ENCODE data around the gene RBFOX2. TPM values are rescaled to one million over a fixed set of nuclear protein-coding genes. Genes with fewer than 3 reads are reported as not detected.
"Not testable (repeated sequence)": the region's sequence is repeated elsewhere in the genome, so short reads cannot be mapped to it uniquely, and the experiment has no call there.

The RBFOX2 gene
- total RNA-seq, 1 donor from 2014 or later = 454 TPM

DNA sequence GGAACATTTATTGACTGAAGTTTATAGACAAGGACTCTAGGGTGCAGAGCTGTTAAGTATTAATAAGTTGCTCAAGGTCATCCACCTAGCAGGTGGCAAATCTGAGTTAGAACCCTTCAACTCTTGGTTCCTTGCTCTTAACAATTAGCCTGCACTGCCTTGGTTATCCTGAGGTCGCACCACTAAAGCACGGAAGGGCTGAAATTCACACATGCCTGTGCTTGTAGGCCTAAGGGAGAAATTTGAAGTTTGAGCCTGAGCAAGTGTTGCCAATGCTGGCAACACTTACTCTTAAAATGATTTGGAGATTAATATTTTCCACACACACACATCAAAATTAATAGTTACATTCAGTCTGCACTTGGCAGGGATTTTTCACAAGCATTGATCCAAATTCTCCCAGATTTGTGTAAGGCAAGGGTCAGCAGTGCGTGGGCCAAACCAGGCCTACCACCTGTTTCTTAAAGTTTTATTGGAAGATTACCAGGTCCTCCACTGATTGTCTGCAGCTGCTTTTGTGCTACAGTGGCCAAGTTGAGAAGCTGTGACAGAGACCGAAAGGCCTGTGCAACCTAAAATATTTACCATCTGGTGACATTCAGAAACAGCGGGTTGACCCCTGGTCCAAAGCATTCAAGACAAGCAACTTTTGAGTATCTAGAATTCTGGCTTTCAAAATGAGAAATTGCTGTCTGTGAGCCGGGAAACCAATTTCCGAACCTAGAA lies 294.7 kb downstream of the RBFOX2 start:
- DNase-seq = no peak

DNA sequence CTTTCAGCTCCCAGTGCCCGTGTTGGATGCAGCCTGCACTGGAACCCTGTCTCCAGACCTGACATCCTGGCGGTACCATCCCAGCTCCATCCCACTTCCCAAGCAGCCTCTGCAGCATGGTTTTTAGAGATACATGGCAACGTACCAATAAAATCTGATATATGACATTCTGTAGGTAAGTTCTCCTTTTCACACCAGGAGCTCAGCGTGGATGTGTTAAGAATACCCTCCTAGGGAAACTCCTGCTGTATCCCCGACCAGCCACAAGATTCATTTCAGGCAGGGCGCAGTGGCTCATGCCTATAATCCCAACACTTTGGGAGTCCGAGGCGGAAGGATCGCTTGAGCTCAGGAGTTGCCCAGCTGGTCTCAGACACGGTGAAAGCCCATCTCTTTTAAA lies 295.6 kb downstream of the RBFOX2 start:
- DNase-seq = no peak

DNA sequence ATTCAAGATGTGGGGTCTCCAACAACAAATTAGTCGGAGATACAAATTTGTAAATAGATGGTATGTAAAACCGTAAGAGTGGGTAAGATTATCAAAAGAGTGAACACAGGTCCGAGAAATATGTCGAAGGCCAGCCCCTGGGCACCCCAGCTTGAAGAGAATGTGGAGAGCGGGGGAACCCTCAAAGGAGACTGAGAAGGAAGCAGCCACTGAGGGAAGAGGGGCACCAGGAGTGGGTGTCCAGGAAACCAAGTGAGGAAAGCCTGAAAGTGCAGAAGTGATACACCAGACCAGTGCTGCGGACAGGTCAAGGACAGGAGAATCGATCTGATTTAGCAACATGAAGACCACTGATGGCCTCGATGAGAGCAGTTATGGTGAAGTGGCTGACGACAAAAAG lies 296.5 kb downstream of the RBFOX2 start:
- DNase-seq = no peak

DNA sequence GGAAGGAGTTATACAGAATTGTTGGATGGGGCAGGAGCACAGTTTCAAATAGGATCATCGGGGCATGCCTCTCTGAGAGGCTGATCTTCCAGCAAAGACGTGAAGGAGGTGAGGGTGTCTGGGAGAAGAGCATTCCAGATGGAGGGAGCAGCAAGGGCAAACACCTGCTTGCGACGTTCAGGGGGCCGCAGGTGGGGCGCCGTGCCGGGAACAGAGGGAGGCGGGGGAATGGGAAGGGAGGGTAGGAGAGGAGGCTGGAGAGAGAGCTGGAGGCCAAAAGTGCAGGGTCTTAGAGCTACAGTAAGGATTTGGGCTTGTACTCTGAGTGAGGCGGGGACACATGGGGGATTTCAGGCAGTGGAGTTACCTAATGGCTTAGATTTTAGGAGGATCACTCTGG lies 297.3 kb downstream of the RBFOX2 start:
- DNase-seq = no peak

DNA sequence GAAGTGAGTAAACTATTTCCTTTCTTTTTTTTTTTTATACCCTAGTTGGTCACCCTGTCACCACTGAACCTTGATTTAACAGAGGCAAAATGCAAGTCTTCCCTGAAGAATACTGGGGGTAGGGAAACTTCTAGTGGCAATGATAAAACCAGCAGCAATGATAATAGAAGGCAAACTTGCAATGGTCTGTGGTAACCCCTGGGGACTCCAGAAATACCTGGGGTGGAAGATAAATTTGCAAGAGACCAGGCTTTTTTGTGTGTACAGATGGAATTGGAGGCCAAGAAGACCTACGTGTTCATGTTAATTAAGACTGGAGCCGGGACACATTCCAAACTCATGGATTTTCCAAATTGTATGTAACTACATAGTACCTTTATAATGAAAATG lies 299.3 kb downstream of the RBFOX2 start:
- no peak for DNase-seq

DNA sequence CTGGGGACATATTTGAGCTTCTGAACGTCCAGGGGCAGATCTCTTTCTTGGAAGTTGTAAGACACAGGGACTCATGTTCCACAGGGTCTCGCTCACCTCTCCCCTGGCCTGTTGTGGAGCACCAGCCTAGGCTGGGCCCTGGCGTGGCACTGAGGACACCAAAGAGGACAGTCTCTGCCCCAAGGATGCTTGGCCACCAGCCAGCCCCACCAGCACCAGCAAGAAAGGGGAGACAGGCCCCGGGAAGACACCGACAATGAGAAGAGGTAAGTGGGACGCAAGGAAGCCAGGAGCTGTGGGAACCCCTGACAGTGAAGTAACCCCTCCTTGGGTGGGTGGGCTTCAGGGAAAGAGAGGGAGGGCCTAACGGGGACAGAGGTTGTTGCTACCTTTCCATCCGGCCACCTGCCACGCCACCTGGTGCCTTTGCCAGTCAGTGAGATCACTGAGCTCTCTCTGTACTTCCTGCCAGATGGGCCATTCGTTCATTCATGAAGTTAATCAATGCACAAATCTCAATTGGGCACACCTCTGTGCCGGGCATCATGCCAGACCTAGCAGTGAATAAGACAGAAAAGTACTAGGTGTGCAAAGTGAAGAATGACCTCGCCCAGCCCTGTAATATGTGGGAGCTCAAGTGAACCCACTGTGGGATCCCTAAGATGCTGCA lies 299.9 kb downstream of the RBFOX2 start:
- DNase-seq = no peak

DNA sequence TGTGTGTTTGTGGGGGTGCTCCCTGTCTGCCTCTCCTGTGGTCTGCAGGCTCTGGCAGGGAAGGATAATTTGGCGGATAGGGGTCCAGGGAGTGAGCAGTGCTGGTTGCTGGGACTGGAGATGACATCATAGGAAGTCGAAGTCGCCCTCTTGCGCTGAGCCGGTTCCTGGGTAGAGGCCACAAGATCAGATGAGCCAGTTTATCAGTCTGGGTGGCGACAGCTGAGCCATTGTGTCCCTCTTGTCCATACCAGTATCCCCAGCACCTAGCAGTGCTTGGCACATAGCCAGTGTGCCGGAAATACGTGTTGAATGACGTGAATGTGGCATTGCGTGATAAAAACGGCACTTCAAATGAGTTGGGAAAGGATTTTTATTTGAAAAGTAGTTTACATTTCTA lies 301.2 kb downstream of the RBFOX2 start:
- DNase-seq = no peak

DNA sequence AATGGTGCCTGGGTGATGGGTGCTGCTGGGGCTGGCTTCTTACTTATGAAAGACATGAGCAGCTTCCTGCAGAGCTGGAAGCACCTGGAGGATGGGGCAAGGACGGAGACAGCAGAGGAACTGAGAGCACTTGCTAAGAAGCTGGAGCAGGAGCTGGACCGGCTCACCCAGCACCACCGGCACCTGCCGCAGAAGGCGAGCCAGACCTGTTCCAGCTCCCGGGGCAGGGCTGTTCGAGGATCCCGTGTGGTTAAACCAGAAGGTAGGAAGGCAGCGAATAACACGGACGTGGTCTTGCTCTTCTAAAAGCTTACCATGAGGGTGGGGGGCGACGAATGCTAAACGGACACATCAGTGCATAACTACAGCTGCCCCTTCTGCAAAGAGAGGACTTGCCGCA lies 301.7 kb downstream of the RBFOX2 start:
- no peak for DNase-seq

DNA sequence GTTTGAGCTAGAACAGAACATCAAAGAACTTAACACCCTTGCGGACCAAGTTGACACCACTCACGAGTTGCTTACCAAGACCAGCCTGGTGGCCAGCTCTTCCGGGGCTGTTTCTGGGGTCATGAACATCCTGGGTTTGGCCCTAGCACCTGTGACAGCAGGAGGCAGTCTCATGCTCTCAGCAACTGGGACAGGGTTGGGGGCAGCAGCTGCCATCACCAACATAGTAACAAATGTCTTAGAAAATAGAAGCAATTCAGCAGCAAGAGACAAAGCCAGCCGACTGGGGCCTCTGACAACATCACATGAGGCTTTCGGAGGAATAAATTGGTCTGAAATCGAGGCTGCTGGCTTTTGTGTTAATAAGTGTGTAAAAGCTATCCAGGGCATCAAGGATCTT lies 302.2 kb downstream of the RBFOX2 start:
- DNase-seq = no peak

DNA sequence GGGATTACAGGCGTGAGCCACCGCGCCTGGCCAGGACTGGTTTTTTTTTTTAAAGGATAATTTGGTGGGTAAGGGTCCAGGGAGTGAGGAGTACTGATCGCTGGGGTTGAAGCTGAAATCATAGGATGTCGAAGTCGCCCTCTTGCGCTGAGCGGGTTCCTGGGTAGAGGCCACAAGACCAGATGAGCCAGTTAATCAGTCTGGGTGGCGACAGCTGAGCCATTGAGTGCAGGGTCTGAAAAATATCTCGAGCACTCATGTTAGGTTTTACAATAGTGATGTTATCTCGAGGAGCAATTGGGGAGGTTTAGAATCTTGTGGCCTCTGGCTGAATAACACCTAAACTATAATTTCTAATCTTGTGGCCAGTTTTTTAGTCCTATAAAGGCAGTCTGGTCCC lies 303.1 kb downstream of the RBFOX2 start:
- no peak for DNase-seq

DNA sequence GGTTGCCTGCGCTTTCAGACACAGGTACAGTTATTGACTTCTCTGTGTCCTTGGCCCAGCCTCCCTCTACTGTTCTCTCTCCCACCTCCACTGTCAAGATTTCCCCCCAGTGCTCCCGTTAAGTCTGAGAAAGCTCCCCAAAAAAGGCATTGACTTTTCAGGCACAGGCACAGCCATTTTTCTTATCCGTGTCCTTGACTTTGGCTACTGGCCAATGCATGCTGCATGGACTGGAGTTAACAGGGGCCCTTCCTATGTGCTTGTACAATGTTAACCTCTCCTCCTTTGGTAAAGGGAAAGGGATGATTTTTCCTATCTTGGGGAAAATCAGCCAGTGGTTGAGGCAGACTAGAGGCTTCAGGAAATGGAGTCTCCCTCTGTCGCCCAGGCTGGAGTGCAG lies 306.7 kb downstream of the RBFOX2 start:
- DNase-seq = no peak

DNA sequence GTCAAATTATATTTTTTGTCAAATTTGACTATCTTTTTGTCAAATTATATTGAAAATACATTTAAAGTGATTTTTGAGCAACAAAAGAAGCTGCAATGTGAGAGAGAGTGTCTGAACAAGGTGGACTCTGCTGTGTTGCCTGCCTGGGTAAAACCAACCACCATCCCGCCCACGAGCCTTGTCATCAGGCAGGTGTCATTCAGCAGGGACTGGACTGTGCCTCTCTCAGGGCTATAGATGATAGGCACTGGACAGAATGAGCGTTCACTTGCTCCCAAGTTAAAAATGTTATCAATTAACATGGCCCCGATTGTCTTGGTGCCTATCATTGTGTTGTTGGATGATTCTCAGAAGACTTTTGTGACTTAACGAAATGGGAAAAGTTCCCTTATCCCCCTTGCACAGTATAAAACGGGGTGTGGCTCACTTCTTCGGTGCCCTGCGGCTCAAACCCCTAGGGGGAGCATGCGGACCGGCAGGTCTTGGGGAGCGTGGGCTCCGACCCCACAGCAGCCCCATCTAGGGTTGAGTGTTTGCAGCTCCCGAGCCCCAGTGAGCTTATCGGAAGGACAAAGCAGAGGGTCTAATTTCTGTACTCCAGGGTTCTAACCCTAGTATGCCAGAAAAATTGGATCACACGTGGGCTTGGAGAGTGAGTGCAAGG lies 309.3 kb downstream of the RBFOX2 start:
- DNase-seq = no peak

DNA sequence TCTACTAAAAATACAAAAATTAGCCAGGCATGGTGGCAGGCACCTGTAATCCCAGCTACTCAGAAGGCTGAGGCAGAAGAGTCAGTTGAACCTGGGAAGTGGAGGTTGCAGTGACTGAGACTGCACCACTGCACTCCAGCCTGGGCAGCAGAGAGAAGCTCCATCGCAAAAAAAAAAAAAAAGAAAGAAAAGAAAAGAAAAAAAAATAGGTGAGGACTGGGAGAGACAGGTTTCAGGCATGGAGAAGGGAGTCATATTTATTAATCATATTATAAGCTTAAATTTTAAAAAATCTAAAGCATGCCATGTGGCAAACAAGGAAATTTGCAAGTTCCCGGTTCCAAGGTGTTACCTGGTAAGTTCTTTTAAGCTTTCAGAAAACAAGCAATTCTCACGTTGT lies 311.1 kb downstream of the RBFOX2 start, which contains the start of gene APOL5:
APOL5 (plus strand) TSS at position 301 of the 400 bp plus-strand sequence; CDS start at position 301, 0 bp downstream.
- no peak for DNase-seq

DNA sequence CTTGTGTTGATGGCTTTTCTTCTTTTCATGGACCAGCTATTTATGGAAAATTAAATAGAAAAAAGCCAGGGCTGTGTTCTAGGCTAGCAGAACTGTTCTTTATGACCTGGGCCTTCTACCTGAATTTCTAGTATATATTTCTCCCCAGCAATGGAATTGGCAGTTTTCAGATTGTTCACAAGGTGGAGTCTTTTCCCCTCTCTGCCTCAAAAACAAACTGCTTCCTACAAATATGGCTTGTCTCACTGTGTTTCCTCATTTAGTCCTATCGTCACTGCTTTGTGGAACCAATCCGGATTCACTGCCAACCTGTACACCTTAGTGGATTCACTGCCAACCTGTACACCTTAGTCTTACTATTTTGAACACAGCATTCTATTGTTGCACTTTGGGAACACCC lies 316.0 kb downstream of the RBFOX2 start:
- DNase-seq = no peak

DNA sequence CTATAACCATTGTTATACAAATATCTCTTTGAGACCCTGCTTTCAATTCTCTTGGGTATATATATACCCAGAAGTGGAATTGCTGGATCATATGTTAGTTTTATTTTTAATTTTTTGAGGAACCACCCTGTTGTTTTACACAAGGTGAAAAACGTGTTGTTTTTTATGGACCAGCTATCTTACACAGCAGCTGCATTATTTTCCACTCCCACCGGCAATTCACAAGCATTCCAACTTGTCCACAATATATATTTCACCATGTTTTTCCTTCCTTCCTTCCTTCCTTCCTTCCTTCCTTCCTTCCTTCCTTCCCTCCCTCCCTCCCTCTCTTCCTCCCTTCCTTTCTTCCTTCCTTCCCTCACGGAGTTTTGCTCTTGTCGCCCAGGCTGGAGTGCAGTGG lies 317.3 kb downstream of the RBFOX2 start:
- no peak for DNase-seq

DNA sequence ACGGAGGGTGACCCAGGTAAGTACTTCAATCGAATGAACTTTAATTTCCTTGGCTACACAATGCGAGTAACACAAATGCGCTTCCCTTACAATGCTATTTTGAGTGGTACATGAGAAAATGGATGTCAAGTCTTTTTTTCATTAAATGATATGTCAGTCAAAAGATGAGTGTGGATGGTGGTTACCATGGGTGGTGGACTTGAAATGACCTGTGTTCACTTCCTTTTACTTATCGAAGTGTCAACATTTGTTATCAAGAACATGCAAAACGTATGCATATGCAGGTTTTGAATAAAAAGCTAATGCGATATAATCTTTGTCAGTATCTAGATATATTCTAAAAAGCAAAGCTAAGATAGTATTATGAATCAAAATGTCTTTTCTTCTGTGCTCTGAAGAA lies 319.7 kb downstream of the RBFOX2 start:
- no peak for DNase-seq

DNA sequence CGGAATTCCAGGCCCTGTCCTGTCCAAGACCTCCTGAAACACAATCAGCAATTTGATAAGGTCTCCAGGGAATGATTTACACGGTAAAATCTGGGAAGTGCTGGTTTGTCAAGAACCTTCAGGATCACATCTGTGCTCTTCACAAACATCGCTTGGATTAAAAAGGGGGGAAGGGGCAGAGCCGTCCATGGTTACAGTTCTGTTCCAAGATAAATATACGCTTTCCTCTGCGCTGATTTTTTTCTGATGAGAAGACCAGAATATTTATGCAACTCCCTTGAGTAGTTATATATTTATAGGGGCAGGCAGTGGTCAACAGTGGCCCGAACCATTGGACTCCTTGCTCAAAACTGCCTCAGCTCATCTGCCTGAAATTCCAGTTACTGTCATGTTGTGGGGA lies 320.2 kb downstream of the RBFOX2 start:
- DNase-seq = no peak

DNA sequence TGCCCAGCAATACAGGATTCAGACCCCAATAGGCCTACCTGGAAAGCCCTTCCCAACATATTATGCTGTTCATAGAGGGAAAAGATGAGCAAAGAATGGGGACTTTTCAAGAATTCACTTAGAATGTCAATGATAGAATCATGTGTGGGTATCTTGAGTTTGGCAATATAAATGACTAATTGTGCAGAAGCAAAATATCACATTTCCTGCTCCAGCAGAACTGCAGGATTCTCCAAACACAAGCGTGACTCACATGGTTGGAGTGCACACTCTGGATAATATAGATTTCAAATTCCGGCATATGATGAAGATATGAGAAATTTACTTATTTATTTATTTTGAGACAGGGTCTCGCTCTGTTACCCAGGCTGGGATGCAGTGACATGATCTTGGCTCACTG lies 323.5 kb downstream of the RBFOX2 start:
- no peak for DNase-seq

DNA sequence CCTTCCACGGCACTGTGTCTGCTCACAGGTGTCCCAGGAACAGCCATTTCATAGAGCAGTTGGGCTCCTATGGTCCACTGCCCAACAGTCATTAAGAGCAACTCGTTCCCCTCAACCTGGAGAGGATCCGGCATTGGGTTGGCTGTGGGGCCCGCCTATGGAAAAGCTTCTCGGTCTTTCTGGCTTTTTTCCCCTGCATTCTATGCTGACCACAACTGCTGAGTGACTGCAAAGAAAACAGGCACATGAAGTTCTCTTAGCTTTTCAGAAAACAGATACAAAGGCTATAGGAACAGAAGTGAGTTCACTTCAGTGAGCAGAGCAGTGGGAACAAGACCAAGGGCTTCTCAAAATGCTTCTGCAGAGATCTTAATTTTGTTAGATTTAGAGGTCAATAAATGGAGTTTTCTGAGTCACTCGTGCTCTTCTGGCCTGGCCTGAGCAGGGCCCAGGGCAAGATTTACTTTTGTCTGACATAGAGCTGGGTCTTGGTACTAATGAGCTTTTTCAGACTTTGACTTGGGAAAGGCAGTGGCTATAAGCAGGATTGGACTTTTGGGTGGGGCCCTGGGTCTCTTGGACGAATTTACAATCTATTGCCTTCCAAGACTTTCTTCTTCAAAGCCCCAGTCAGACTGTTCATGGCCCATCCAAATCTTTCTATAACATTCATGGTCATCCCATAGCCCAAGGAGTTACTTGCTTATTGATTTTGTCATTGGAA lies 324.6 kb downstream of the RBFOX2 start:
- no peak for DNase-seq

DNA sequence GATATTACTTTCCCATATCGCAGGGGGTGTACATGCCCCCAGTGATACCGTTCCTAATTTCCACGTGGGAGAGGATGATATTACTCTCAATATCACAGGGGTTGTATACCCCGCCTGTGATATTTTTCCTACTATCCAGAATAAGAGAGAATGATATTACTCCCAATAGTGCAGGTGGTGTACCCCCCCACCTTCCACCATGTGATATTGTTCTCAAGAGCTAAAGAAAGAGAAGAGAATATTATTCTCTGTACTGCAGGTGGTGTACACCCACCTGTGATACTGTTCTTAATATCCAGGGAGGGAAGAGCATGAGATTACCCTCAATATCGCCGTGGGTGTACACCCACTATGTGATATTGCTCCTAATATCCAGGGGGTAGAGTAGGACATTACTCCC lies 328.8 kb downstream of the RBFOX2 start:
- not testable (repeated sequence) for DNase-seq

DNA sequence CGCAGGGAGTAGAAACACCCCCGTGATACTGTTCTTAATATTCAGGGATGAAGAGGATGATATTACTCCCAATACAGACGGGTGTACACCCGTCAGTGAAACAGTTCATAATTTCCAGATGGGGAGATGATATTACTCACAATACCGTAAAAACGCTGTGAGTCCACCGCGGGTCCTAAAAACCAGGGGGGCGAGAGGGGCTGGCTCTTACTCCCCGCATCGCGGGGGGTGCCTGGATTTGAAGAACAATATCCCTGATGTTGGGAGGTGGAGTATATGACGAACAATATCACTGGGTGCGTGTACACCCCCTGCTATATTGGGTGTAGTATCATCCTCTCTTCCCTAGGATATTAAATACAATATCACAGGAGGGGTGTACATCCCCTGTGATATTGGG lies 331.5 kb downstream of the RBFOX2 start:
- DNase-seq = no peak

DNA sequence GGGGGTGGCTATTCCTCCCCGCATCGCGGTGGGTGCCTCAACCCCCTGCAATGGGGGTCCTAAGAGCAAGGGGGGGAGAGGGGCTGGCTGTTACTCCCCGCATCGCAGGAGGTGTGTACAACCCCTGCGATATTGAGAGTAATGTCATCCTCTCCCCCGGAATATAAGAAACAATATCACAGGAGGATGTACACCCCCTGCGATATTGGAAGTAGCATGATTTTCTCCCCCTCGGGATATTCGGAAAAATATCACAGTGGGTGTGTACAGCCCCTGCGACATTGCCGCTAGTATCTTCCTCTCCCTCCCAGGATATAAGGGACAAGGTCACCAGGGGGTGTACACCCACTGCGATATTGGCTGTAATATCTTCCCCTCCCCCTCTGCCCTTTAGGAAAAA lies 333.4 kb downstream of the RBFOX2 start:
- DNase-seq = no peak

DNA sequence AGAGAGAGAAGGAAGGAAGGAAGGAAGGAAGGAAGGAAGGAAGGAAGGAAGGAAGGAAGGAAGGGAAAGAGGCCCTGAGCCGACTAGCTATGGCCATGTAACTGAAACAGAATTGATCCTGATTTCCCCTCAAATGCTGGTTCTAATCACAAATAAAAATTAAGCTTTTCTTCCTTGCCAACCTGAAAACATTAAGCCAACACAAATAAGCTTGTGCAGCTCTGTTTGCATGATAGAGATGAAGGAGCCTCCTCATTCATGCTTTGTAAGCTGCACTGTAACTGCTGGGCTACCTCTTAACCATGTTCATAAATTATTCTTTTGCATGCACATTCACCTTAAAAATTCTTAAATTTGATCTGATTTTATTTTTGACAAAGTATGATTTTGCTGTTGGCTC lies 338.6 kb downstream of the RBFOX2 start:
- no peak for DNase-seq

Data from occipital lobe (tissue), 2 donors.